ENCODE measurements around the gene A3GALT2. TPM values are rescaled to one million over a fixed set of nuclear protein-coding genes. Genes with fewer than 3 reads are reported as not detected.

The A3GALT2 gene
- total RNA-seq, 2 experiments from 2014 or later = not detected

GRCh38 chr1:33348676-33349080 lies 27.8 kb upstream of the A3GALT2 start:
- POLR2A ChIA-PET = interaction anchor here (0.6 to 1.5 kb wide), 3 partner anchors 11 to 221 kb away, joined by 3 to 4 read pairs (median 3); no protein-coding TSS in a partner anchor
- DNase-seq (peak; percentile 39), ATAC-seq (peak; percentile 22)
- CTCF ChIA-PET = interaction anchor here (0.6 kb wide), 1 partner anchor 19 kb away, joined by 3 read pairs; no protein-coding TSS in a partner anchor
- peaks cover 28% of the 10 kb centered on the region for H3K36me3 Mint-ChIP-seq (ENCODE audit: low read depth)
- H3K9me3 Mint-ChIP-seq = no peaks in the 10 kb centered on the region
- H3K4me3 Mint-ChIP-seq = peak overlapping the region; percentile 82
- peaks cover 53% of the 10 kb centered on the region for H3K4me1 Mint-ChIP-seq (ENCODE audit: low read depth)
- H3K27ac Mint-ChIP-seq = peak overlapping the region; percentile 94
- no peak for TF ChIP-seq CTCF (IDR thresholded peaks at IDR 0.05)
- H3K27me3 Mint-ChIP-seq = no peaks in the 10 kb centered on the region
- intact Hi-C loops (cut with micrococcal nuclease) = no loop called here

GRCh38 chr1:33348194-33348593 lies 27.3 kb upstream of the A3GALT2 start:
- peak overlapping the region; percentile 94 for H3K27ac Mint-ChIP-seq
- intact Hi-C loops (cut with micrococcal nuclease) = no loop called here
- peak overlapping the region; percentile 82 for H3K4me3 Mint-ChIP-seq
- CTCF ChIA-PET = interaction anchor here (0.6 to 1.5 kb wide), 3 partner anchors 10 to 50 kb away, joined by 3 read pairs; no protein-coding TSS in a partner anchor
- H3K4me1 Mint-ChIP-seq (ENCODE audit: low read depth) = peaks cover 55% of the 10 kb centered on the region
- POLR2A ChIA-PET = interaction anchor here (0.6 to 1.5 kb wide), 2 partner anchors 10 to 52 kb away, joined by 3 to 4 read pairs; no protein-coding TSS in a partner anchor
- ATAC-seq (no peak), DNase-seq (no peak)
- H3K9me3 Mint-ChIP-seq = no peaks in the 10 kb centered on the region
- TF ChIP-seq CTCF (IDR thresholded peaks at IDR 0.05) = no peak
- no peaks in the 10 kb centered on the region for H3K27me3 Mint-ChIP-seq
- peaks cover 28% of the 10 kb centered on the region for H3K36me3 Mint-ChIP-seq (ENCODE audit: low read depth)

GRCh38 chr1:33347650-33347992 lies 26.7 kb upstream of the A3GALT2 start:
- no peaks in the 10 kb centered on the region for H3K9me3 Mint-ChIP-seq
- intact Hi-C loops (cut with micrococcal nuclease) = no loop called here
- DNase-seq (peak; percentile 8), ATAC-seq (no peak)
- H3K27me3 Mint-ChIP-seq = no peaks in the 10 kb centered on the region
- peaks cover 30% of the 10 kb centered on the region for H3K36me3 Mint-ChIP-seq (ENCODE audit: low read depth)
- no peak for TF ChIP-seq CTCF (IDR thresholded peaks at IDR 0.05)
- no peak overlapping the region for H3K27ac Mint-ChIP-seq
- ChIA-PET CTCF (interaction anchor here (0.9 to 1.5 kb wide), 4 partner anchors 9 to 50 kb away, joined by 3 read pairs; no protein-coding TSS in a partner anchor), POLR2A (interaction anchor here (0.8 kb wide), 1 partner anchor 9 kb away, joined by 3 read pairs; no protein-coding TSS in a partner anchor)
- peaks cover 57% of the 10 kb centered on the region for H3K4me1 Mint-ChIP-seq (ENCODE audit: low read depth)
- H3K4me3 Mint-ChIP-seq = peak overlapping the region; percentile 82

- H3K27ac Mint-ChIP-seq = peak overlapping the region; percentile 25
- ChIA-PET CTCF (interaction anchor here (0.9 to 1.5 kb wide), 4 partner anchors 9 to 49 kb away, joined by 3 read pairs; no protein-coding TSS in a partner anchor), POLR2A (interaction anchor here (0.8 kb wide), 1 partner anchor 9 kb away, joined by 3 read pairs; no protein-coding TSS in a partner anchor)
- H3K27me3 Mint-ChIP-seq = no peaks in the 10 kb centered on the region
- H3K36me3 Mint-ChIP-seq (ENCODE audit: low read depth) = peaks cover 33% of the 10 kb centered on the region
- H3K9me3 Mint-ChIP-seq = no peaks in the 10 kb centered on the region
- no peak for TF ChIP-seq CTCF (IDR thresholded peaks at IDR 0.05)
- ATAC-seq (no peak), DNase-seq (no peak)
- peaks cover 61% of the 10 kb centered on the region for H3K4me1 Mint-ChIP-seq (ENCODE audit: low read depth)
- intact Hi-C loops (cut with micrococcal nuclease) = no loop called here
- H3K4me3 Mint-ChIP-seq = peak overlapping the region; percentile 82
These were observed 26.2 kb upstream of the A3GALT2 start for GRCh38 chr1:33346927-33347649.

- Mint-ChIP-seq H3K4me1 (ENCODE audit: low read depth) (peaks cover 61% of the 10 kb centered on the region), H3K36me3 (ENCODE audit: low read depth) (peaks cover 33% of the 10 kb centered on the region), H3K9me3 (no peaks in the 10 kb centered on the region), H3K27ac (peak overlapping the region; percentile 5), H3K27me3 (no peaks in the 10 kb centered on the region), H3K4me3 (peak overlapping the region; percentile 82)
- intact Hi-C loops (cut with micrococcal nuclease) = no loop called here
- ChIA-PET POLR2A (no interaction called here), CTCF (no interaction called here)
- no peak for TF ChIP-seq CTCF (IDR thresholded peaks at IDR 0.05)
- ATAC-seq = no peak
- DNase-seq = no peak
These were observed 25.6 kb upstream of the A3GALT2 start for GRCh38 chr1:33346533-33346926.

Measured in activated CD8-positive, alpha-beta T cell treated with anti-CD3 and anti-CD28 coated beads for 36 hours (primary cell).